Measurements from ENCODE around the gene ST3GAL3.
"Not testable (repeated sequence)": the region's sequence is repeated elsewhere in the genome, so short reads cannot be mapped to it uniquely, and the experiment has no call there.

Gene ST3GAL3

DNA sequence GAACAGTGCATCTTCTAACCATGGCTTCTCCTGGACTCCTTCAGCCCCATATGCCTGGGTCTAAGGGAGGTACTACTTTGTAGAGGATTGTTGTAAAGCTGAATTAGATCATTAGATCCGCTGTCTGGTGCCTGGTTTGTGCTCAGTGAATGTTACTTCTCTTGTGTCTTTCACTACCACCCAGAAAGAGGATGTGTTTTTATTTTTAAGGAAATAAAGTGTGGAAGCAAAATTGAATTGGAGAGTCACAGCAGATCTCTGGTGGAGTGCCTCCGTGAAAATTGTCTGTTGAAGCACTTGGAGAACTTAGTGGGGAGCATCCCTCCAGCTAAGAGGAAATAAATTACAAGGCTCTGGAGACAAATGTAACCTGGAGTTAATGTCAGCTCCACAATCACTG lies 124.5 kb downstream of the ST3GAL3 start:
- TF ChIP-seq, protein P1, sequence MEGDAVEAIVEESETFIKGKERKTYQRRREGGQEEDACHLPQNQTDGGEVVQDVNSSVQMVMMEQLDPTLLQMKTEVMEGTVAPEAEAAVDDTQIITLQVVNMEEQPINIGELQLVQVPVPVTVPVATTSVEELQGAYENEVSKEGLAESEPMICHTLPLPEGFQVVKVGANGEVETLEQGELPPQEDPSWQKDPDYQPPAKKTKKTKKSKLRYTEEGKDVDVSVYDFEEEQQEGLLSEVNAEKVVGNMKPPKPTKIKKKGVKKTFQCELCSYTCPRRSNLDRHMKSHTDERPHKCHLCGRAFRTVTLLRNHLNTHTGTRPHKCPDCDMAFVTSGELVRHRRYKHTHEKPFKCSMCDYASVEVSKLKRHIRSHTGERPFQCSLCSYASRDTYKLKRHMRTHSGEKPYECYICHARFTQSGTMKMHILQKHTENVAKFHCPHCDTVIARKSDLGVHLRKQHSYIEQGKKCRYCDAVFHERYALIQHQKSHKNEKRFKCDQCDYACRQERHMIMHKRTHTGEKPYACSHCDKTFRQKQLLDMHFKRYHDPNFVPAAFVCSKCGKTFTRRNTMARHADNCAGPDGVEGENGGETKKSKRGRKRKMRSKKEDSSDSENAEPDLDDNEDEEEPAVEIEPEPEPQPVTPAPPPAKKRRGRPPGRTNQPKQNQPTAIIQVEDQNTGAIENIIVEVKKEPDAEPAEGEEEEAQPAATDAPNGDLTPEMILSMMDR (conservative IDR thresholded peaks at IDR 0.05; ENCODE audit: low read length), result no peak
- H3K4me3 ChIP-seq (ENCODE audit: low read length), result no peak overlapping the region
- no peak for DNase-seq (ENCODE audit: low read depth)

DNA sequence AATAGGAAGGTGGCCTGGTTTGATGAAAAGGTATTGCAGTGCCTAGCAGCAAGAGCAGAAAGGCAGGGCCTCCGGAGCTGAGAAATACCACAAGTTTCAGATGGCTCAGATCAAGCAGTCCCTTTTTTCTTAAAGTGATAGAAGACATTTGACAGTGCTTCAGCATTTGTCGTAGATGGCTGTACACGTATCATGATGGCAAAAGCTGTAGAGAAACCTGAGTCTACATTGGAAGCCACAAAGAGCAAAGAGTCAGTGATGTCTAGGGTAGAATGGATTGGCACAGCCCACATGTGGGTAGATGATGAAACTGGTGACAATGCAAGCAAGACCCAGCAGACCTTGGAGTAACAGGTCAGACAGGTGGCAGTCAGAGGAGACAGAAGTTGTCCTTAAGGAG lies 124.9 kb downstream of the ST3GAL3 start:
- no peak overlapping the region for H3K4me3 ChIP-seq (ENCODE audit: low read length)
- DNase-seq (ENCODE audit: low read depth), result no peak
- TF ChIP-seq, protein P1 (conservative IDR thresholded peaks at IDR 0.05; ENCODE audit: low read length), result no peak

DNA sequence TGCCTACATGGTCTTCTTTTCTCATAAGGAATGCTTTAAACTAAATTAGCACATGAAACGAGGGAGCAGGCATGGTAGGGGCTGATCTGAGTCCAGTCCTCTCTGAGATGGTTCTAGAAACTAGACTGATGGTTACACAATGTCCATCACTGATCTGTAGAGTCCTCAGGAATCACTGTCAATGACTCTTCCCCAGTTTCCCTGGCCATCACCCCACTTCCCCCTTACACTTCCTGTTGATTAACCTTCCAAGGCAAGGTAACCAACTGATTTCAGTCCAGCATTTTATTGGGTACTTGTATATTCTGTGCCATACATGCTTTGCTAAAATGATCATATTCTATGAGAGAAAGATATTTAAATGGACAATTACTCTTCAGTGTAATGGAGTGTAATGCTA lies 125.7 kb downstream of the ST3GAL3 start:
- no peak overlapping the region for H3K4me3 ChIP-seq (ENCODE audit: low read length)
- TF ChIP-seq, protein P1 (conservative IDR thresholded peaks at IDR 0.05; ENCODE audit: low read length), result no peak
- DNase-seq (ENCODE audit: low read depth), result no peak

DNA sequence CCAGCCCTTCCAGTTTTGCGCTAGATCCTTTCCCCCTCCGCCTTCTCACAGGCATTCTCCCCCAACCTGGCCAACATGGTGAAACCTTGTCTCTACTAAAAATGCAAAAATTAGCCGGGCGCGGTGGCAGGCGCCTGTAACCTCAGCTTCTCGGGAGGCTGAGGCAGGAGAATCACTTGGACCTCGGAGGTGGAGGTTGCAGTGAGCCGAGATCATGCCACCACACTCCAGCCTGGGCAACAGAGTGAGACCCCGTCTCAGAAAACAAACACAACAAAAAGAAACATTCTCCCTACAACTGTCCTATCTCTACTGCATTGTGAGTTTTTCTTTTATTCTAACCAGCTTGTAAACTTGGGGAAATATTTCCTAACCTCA lies 126.6 kb downstream of the ST3GAL3 start:
- DNase-seq (ENCODE audit: low read depth), result not testable (repeated sequence)
- H3K4me3 ChIP-seq (ENCODE audit: low read length), result peak overlapping the region; percentile 18; the same call in 1 of the 2 replicates

GRCh38 chr1:43834280-43835081 lies 127.1 kb downstream of the ST3GAL3 start:
- DNase-seq (ENCODE audit: low read depth), result peak; percentile 89
- peak overlapping the region; percentile 18 for H3K4me3 ChIP-seq (ENCODE audit: low read length)
- TF ChIP-seq, protein P1 (conservative IDR thresholded peaks at IDR 0.05; ENCODE audit: low read length), result no peak

DNA sequence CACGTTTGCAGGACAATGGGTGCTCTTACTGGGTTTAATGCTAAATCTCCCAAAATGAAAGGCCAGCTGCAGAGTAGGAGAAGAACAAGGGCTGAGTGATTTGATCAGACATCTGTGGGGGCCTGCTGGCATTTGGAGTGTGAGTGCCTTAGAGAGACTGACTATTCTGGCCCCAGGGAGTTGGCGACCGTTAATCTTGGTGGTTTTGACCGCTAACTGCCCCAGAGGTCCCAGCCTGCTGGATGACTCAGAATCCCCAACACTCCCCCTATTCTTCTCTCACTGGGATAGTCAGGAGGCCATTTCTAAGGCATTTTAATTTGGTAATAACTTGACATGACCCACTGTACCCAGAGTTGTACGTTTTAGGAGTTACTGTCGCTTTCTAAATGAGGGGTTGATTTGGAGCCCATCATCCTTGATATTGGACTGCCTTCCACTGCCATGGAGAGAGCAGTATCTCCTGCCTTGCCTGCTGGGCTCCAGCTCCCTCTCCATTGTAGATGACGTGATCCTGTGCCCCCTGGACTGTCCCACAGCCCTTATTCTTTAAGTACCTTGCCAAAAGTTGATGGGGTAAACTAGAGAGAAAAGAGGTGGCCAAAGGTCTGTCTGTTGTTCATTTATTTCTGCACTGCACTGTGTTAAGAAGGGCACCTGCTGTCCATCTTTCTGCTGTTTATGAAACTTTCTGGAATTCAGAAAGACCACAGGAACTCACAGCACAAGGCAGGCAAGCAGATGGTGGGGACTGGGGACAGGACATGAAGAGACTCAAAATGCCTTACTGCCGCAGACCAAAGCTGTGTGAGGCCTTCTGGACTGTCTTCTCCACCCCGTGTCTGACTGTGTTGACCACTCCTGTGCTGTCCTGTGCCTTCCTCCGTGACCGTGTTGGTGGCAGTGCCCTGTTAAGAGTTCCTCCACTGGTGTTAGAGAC lies 128.0 kb downstream of the ST3GAL3 start:
- TF ChIP-seq, protein P1 (conservative IDR thresholded peaks at IDR 0.05; ENCODE audit: low read length), result no peak
- peak; percentile 93 for DNase-seq (ENCODE audit: low read depth)

GRCh38 chr1:43836267-43836951 lies 129.1 kb downstream of the ST3GAL3 start:
- TF ChIP-seq, protein P1 (conservative IDR thresholded peaks at IDR 0.05; ENCODE audit: low read length), result no peak
- no peak overlapping the region for H3K4me3 ChIP-seq (ENCODE audit: low read length)
- DNase-seq (ENCODE audit: low read depth), result no peak

More for the DNA sequence above, 128.0 kb downstream of the ST3GAL3 start:
- H3K4me3 ChIP-seq (ENCODE audit: low read length), result peak overlapping the region; percentile 4; the same call in 1 of the 2 replicates

Measured in AG10803 (cell line).